Endothelial cell (in vitro differentiated cells): Measurements from ENCODE around the gene ANKRD33. TPM values are rescaled to one million over a fixed set of nuclear protein-coding genes. Genes with fewer than 3 reads are reported as not detected.
"Not testable (repeated sequence)": the region's sequence is repeated elsewhere in the genome, so short reads cannot be mapped to it uniquely, and the experiment has no call there.

Experiments used
- DNase-seq: peaks from one replicate; pipeline ENCODE4 v3.0.0; 2021; ENCODE audit warnings: low spot score
- H3K27ac Mint-ChIP-seq: one replicate; pipeline ENCODE4 v1.8.0; 2021; ENCODE audit warnings: mixed read lengths, inconsistent platforms; ENCODE audit not compliant: unreplicated experiment
- H3K27me3 Mint-ChIP-seq: one replicate; pipeline ENCODE4 v1.8.0; 2021; ENCODE audit warnings: mild to moderate bottlenecking, moderate library complexity, mixed read lengths, inconsistent platforms; ENCODE audit not compliant: unreplicated experiment
- H3K36me3 Mint-ChIP-seq: one replicate; pipeline ENCODE4 v1.8.0; 2021; ENCODE audit warnings: mild to moderate bottlenecking, low read depth, mixed read lengths, inconsistent platforms; ENCODE audit not compliant: unreplicated experiment
- H3K4me1 Mint-ChIP-seq: one replicate; pipeline ENCODE4 v1.8.0; 2021; ENCODE audit warnings: mild to moderate bottlenecking, mixed read lengths, inconsistent platforms; ENCODE audit not compliant: unreplicated experiment
- H3K4me3 Mint-ChIP-seq: one replicate; pipeline ENCODE4 v1.8.0; 2021; ENCODE audit warnings: mild to moderate bottlenecking, mixed read lengths, inconsistent platforms; ENCODE audit not compliant: unreplicated experiment
- H3K9me3 Mint-ChIP-seq: one replicate; pipeline ENCODE4 v1.8.0; 2021; ENCODE audit warnings: mixed read lengths, inconsistent platforms; ENCODE audit not compliant: unreplicated experiment
- total RNA-seq: library from RNA; stranded (reverse); fragmentation: NEBNext Ultra II Directional; extraction: Animal tissue kit (Norgen Biotek cat#: 25700); gene quantifications from one replicate; pipeline ENCODE4 v1.2.1, GENCODE V29; 2021; ENCODE audit not compliant: unreplicated experiment
- TF ChIP-seq, protein P1 (sequence below): fragments of 200-600 bp; sonication (generic); IDR thresholded peaks from one replicate; pipeline ENCODE4 v1.5.0; 2021; ENCODE audit warnings: antibody characterized with exemption; ENCODE audit not compliant: unreplicated experiment

Gene ANKRD33
- total RNA-seq, 1 donor from 2014 or later = 0.31 TPM

DNA sequence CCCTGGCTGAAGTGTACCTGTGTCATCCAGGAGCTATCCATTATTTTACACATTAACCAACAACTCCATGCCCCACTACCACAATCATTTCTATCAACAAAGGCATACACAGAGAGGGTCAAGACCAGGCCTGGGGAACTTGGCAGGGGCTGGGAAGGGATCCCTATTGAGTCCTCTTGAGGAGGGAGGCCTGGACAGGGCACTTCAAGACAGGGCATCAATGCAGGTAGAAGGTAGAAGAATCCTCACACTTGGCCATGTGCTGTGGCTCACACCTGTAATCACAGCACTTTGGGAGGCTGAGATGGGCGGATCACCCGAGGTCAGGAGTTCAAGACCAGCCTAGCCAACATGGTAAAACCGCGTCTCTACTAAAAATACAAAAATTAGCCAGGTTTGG lies 13.4 kb upstream of the ANKRD33 start:
- H3K9me3 Mint-ChIP-seq = no peaks in the 10 kb centered on the region
- TF ChIP-seq, protein P1, sequence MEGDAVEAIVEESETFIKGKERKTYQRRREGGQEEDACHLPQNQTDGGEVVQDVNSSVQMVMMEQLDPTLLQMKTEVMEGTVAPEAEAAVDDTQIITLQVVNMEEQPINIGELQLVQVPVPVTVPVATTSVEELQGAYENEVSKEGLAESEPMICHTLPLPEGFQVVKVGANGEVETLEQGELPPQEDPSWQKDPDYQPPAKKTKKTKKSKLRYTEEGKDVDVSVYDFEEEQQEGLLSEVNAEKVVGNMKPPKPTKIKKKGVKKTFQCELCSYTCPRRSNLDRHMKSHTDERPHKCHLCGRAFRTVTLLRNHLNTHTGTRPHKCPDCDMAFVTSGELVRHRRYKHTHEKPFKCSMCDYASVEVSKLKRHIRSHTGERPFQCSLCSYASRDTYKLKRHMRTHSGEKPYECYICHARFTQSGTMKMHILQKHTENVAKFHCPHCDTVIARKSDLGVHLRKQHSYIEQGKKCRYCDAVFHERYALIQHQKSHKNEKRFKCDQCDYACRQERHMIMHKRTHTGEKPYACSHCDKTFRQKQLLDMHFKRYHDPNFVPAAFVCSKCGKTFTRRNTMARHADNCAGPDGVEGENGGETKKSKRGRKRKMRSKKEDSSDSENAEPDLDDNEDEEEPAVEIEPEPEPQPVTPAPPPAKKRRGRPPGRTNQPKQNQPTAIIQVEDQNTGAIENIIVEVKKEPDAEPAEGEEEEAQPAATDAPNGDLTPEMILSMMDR = no peak
- DNase-seq = no peak
- H3K27ac Mint-ChIP-seq = no peak overlapping the region
- H3K4me3 Mint-ChIP-seq = no peak overlapping the region
- peaks cover 5% of the 10 kb centered on the region for H3K27me3 Mint-ChIP-seq
- peaks cover 13% of the 10 kb centered on the region for H3K4me1 Mint-ChIP-seq
- peaks cover 3% of the 10 kb centered on the region for H3K36me3 Mint-ChIP-seq

DNA sequence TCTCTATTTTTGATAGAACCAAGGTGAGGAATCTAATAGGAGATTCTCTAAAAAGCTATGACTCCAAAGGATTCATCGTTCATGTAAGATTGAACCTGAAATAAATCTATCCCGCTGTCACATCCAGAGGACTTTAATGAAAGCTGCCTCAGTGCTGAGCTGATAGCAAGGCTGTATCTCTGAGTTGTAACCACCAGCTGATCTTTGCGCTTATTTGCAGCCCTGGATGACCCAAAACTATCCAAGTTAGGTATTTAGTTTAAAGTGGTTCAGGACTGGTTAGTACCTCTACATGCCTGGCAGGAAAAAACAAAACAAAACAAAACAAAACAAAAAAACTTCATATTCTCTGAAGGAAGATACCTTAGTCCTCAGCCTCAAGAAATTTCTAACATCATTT lies 8.8 kb upstream of the ANKRD33 start:
- Mint-ChIP-seq H3K27me3 (peaks cover under 1% of the 10 kb centered on the region), H3K4me3 (no peak overlapping the region), H3K36me3 (no peaks in the 10 kb centered on the region), H3K9me3 (no peaks in the 10 kb centered on the region), H3K27ac (no peak overlapping the region), H3K4me1 (peaks cover 5% of the 10 kb centered on the region)
- DNase-seq = no peak
- TF ChIP-seq, protein P1 = no peak

DNA sequence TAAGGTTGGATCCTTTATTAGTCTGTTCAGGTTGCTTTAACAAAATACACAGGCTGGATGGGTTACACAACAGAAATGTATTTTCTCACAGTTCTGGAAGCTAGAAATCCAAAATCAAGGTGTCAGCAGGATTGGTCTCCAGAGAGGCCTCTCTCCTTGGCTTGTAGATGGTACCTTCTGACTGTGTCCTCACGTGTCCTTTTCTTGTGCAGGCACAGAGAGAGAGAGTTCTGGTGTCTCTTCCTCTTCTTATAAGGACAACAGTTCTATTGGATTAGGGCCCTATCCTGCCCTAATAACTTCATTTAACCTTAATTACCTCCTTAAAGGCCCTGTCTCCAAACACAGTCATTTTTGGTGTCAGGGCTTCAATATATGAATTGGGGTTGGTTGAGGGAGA lies 4.6 kb upstream of the ANKRD33 start:
- no peaks in the 10 kb centered on the region for H3K36me3 Mint-ChIP-seq
- peaks cover 1% of the 10 kb centered on the region for H3K27me3 Mint-ChIP-seq
- no peak overlapping the region for H3K4me3 Mint-ChIP-seq
- H3K27ac Mint-ChIP-seq = no peak overlapping the region
- TF ChIP-seq, protein P1 = no peak
- no peak for DNase-seq
- H3K4me1 Mint-ChIP-seq = peaks cover 22% of the 10 kb centered on the region
- H3K9me3 Mint-ChIP-seq = no peaks in the 10 kb centered on the region

DNA sequence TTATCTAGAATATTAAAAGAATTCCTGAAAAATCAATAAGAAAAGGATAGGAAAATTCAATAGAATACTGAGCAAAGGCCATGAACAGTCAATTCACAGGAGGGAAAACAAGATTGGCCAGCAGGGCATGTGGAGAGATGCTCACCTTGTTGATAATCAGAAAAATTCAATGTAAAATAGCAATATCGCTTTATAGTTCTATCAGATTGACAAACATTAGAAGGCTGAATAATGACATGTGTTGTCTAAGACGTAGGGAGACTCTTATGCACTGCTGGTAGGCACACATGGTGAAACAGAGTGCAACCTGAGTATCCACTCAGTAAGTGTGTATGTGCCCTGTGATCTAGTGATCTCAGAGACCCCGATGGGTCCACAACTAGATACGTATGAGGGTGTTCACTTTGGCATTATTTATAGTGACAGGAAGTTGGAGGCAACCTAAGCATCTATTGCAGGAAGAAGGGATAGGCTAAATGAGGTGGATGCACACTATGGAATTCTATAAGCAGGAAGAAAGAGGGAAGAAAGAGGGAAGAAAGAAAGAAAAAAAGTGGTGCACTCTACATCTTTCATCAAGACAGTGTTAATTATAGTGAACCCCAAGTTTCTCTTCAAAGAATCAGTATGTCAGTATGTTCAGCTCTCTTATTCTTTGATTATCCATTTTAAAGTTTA lies 3.8 kb upstream of the ANKRD33 start:
- no peak overlapping the region for H3K4me3 Mint-ChIP-seq
- no peak for DNase-seq
- peaks cover 22% of the 10 kb centered on the region for H3K4me1 Mint-ChIP-seq
- peaks cover 1% of the 10 kb centered on the region for H3K27me3 Mint-ChIP-seq
- no peak overlapping the region for H3K27ac Mint-ChIP-seq
- H3K36me3 Mint-ChIP-seq = no peaks in the 10 kb centered on the region
- H3K9me3 Mint-ChIP-seq = no peaks in the 10 kb centered on the region
- TF ChIP-seq, protein P1 = no peak

DNA sequence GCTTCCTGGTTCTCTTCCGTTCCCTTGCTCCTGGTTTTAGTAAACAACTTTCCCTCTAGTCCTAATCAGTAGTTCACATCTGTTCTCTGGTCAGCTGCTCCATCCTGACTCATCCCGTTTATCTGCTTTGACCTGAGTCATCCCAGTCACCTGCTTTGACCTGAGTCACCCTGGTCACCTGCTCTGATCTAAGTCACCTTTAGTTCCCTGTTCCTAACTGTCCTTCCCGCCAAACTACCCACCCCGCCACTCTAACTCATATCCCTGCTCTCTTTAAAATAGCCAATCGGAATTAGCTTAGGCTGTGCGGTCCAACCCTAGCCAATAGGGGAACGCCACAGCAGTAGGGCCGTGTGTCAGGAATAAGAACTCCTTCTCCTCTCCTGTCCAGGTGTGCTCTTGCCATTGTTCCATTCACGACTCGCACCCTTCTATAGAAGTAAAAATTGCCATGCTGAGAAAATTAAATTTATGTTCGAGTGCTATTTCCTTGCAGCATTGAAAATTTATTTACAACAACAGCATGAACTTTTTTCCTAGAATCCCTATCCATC lies 3.1 kb upstream of the ANKRD33 start:
- H3K27me3 Mint-ChIP-seq = peaks cover 1% of the 10 kb centered on the region
- no peak overlapping the region for H3K4me3 Mint-ChIP-seq
- H3K4me1 Mint-ChIP-seq = peaks cover 20% of the 10 kb centered on the region
- H3K9me3 Mint-ChIP-seq = no peaks in the 10 kb centered on the region
- peak overlapping the region; percentile 76 for H3K27ac Mint-ChIP-seq
- no peak for DNase-seq
- no peaks in the 10 kb centered on the region for H3K36me3 Mint-ChIP-seq
- TF ChIP-seq, protein P1 = no peak

DNA sequence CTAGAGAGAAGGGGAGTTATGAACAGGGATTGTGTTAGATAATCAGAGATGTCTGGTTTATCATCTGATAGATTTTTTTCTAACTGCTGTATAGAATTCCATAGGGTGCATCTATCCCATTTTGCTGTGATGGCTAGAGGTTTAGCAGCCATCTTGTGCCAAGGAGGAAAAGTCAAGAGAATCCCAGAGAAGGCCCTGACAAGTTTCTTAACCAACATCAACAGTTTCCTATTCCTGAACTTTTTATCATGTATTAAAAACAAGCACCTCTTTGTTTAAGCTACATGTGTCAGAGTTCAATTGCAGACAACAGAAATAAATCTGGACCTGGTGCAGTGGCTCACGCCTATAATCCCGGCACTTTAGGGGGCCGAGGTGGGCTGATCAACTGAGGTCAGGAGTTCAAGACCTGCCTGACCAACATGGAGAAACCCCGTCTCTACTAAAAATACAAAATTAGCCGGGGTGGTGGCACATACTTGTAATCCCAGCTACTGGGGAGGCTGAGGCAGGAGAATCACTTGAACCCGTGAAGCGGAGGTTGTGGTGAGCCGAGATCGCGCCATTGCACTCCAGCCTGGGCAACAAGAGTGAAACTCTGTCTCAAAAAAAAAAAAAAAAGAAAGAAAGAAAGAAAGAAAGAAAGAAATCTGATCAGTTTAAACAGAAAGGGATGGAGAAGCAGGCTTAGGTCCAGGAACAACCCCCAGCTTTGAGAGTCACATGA lies 2.4 kb upstream of the ANKRD33 start:
- Mint-ChIP-seq H3K27ac (peak overlapping the region; percentile 76), H3K4me1 (peaks cover 20% of the 10 kb centered on the region)
- DNase-seq, H3K9me3 Mint-ChIP-seq, H3K27me3 Mint-ChIP-seq, H3K4me3 Mint-ChIP-seq, H3K36me3 Mint-ChIP-seq: not testable (repeated sequence)
